ENCODE data around the gene DOCK2. TPM values are rescaled to one million over a fixed set of nuclear protein-coding genes. Genes with fewer than 3 reads are reported as not detected.
"Not testable (repeated sequence)": the region's sequence is repeated elsewhere in the genome, so short reads cannot be mapped to it uniquely, and the experiment has no call there.

The DOCK2 gene
- polyA plus RNA-seq, 2 of the 4 experiments (the other 2 are of a cell fraction), result 2.1 to 4.6 TPM

DNA sequence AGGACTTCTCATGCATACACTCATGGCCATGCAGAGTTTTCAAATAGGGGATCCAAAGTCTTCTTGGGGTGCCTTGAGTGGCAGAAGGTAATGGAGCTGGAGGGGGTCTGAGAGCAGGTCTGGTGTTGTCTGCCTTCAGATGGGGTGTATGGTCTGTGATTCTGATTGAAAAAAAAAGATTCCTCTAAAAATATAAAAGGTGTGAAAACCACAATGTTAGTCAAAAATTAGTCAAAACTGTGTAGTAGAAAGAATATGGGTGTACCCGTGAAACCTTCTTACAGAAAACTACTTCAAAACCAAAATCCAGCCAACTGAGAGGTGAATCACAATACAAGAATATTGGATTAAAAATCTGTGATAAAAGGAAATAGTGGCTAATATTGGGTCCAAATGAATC, 20.1 kb downstream of the DOCK2 start:
- Histone ChIP-seq H3K4me3 (no peak overlapping the region), H3K4me1 (no peaks in the 10 kb centered on the region), H3K27ac (no peak overlapping the region), H3K4me2 (no peak overlapping the region), H3K9me3 (peaks cover 8% of the 10 kb centered on the region; the same call in 1 of the 3 replicates)
- DNase-seq (ENCODE audit: low read depth in 1 of 2, low spot score in 1 of 2), result no peak
- ChIA-PET CTCF (interaction anchor here (1.2 kb wide), 1 partner anchor 323 kb away, joined by 3 read pairs; the partner anchor contains the start of gene INSYN2B), POLR2A (no interaction called here)
- no peak for TF ChIP-seq FOSL2 (IDR thresholded peaks at IDR 0.05)
- no peak for TF ChIP-seq FOSL2 (CRISPR knock-in tag; IDR thresholded peaks at IDR 0.05)
- TF ChIP-seq ESRRA (IDR thresholded peaks at IDR 0.05; ENCODE audit: borderline replicate concordance, low read length), result no peak
- no peak for TF ChIP-seq ZSCAN20 (CRISPR knock-in tag; IDR thresholded peaks at IDR 0.05)
- no peak for TF ChIP-seq KDM1A (IDR thresholded peaks at IDR 0.05; ENCODE audit: low read depth)
- no peak for TF ChIP-seq RCOR1 (IDR thresholded peaks at IDR 0.05; ENCODE audit: low read depth, low read length)
- TF ChIP-seq CBX2 (IDR thresholded peaks at IDR 0.05; ENCODE audit: borderline replicate concordance, low read depth), result no peak
- TF ChIP-seq RARB (CRISPR knock-in tag; IDR thresholded peaks at IDR 0.05), result no peak
- TF ChIP-seq SMC3 (IDR thresholded peaks at IDR 0.05), result no peak
- TF ChIP-seq, protein P1, sequence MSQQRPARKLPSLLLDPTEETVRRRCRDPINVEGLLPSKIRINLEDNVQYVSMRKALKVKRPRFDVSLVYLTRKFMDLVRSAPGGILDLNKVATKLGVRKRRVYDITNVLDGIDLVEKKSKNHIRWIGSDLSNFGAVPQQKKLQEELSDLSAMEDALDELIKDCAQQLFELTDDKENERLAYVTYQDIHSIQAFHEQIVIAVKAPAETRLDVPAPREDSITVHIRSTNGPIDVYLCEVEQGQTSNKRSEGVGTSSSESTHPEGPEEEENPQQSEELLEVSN (IDR thresholded peaks at IDR 0.05; ENCODE audit: borderline replicate concordance, low read depth), result no peak
- no peak for TF ChIP-seq ZFP36 (IDR thresholded peaks at IDR 0.05; ENCODE audit: borderline replicate concordance, partially characterized antibody)
- TF ChIP-seq, protein P2, sequence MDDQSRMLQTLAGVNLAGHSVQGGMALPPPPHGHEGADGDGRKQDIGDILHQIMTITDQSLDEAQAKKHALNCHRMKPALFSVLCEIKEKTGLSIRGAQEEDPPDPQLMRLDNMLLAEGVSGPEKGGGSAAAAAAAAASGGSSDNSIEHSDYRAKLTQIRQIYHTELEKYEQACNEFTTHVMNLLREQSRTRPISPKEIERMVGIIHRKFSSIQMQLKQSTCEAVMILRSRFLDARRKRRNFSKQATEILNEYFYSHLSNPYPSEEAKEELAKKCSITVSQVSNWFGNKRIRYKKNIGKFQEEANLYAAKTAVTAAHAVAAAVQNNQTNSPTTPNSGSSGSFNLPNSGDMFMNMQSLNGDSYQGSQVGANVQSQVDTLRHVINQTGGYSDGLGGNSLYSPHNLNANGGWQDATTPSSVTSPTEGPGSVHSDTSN (IDR thresholded peaks at IDR 0.05), result no peak
- TF ChIP-seq HOXB13 (CRISPR knock-in tag; IDR thresholded peaks at IDR 0.05; ENCODE audit: low read depth), result no peak
- TF ChIP-seq, protein P3, sequence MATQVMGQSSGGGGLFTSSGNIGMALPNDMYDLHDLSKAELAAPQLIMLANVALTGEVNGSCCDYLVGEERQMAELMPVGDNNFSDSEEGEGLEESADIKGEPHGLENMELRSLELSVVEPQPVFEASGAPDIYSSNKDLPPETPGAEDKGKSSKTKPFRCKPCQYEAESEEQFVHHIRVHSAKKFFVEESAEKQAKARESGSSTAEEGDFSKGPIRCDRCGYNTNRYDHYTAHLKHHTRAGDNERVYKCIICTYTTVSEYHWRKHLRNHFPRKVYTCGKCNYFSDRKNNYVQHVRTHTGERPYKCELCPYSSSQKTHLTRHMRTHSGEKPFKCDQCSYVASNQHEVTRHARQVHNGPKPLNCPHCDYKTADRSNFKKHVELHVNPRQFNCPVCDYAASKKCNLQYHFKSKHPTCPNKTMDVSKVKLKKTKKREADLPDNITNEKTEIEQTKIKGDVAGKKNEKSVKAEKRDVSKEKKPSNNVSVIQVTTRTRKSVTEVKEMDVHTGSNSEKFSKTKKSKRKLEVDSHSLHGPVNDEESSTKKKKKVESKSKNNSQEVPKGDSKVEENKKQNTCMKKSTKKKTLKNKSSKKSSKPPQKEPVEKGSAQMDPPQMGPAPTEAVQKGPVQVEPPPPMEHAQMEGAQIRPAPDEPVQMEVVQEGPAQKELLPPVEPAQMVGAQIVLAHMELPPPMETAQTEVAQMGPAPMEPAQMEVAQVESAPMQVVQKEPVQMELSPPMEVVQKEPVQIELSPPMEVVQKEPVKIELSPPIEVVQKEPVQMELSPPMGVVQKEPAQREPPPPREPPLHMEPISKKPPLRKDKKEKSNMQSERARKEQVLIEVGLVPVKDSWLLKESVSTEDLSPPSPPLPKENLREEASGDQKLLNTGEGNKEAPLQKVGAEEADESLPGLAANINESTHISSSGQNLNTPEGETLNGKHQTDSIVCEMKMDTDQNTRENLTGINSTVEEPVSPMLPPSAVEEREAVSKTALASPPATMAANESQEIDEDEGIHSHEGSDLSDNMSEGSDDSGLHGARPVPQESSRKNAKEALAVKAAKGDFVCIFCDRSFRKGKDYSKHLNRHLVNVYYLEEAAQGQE (IDR thresholded peaks at IDR 0.05), result no peak
- TF ChIP-seq, protein P4, sequence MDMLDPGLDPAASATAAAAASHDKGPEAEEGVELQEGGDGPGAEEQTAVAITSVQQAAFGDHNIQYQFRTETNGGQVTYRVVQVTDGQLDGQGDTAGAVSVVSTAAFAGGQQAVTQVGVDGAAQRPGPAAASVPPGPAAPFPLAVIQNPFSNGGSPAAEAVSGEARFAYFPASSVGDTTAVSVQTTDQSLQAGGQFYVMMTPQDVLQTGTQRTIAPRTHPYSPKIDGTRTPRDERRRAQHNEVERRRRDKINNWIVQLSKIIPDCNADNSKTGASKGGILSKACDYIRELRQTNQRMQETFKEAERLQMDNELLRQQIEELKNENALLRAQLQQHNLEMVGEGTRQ (IDR thresholded peaks at IDR 0.05), result no peak
- no peak for TF ChIP-seq TP53 (CRISPR knock-in tag; IDR thresholded peaks at IDR 0.05)
- no peak for TF ChIP-seq CHD2 (IDR thresholded peaks at IDR 0.05; ENCODE audit: low read length, partially characterized antibody)
- TF ChIP-seq CEBPB (IDR thresholded peaks at IDR 0.05), result no peak
- no peak for TF ChIP-seq RNF2 (IDR thresholded peaks at IDR 0.05; ENCODE audit: borderline replicate concordance, low read depth)
- no peak for TF ChIP-seq EHMT2 (IDR thresholded peaks at IDR 0.05; ENCODE audit: low read depth)
- TF ChIP-seq RAD21 (conservative IDR thresholded peaks at IDR 0.05 in 1 of 2, IDR thresholded peaks at IDR 0.05 in 1 of 2), result no peak
- no peak for ATAC-seq
- 95% methylated on average over 1 of the region's 1 CpG for whole genome bisulfite sequencing (ENCODE audit: missing lambda C conversion rate)
- FAIRE-seq, result no peak

DNA sequence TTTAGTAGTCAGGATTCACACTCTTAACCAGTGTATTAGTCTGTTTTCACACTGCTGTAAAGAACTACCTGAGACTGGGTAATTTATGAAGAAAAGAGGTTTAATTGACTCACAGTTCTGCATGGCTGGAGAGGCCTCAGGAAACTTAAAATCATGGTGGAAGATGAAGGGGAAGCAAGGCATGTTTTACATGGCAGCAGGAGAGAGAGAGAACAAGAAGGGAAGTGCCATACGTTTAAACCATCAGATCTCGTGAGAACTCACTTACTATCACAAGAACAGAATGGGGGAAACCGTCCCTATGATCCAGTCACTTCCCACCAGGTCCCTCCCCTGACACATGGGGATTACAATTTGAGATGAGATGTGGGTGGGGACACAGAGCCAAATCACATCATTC, 25.4 kb downstream of the DOCK2 start:
- H3K4me1 ChIP-seq; H3K27ac ChIP-seq; H3K4me2 ChIP-seq; ATAC-seq; CTCF ChIA-PET; H3K4me3 ChIP-seq; POLR2A ChIA-PET; DNase-seq (ENCODE audit: low read depth in 1 of 2, low spot score in 1 of 2); FAIRE-seq: not testable (repeated sequence)
- 54% methylated on average over 3 of the region's 3 CpGs for WGBS (ENCODE audit: missing lambda C conversion rate)
- H3K9me3 ChIP-seq, result peaks cover 10% of the 10 kb centered on the region; the same call in 2 of the 3 replicates

Measured in A549 (cell line).